Measurements from ENCODE around the gene TMEM95. TPM values are rescaled to one million over a fixed set of nuclear protein-coding genes. Genes with fewer than 3 reads are reported as not detected.
A peak's percentile ranks its signal among the peaks of the same experiment; 100 is the strongest.

Gene TMEM95
- total RNA-seq, 3 donors from 2014 or later, result not detected

DNA sequence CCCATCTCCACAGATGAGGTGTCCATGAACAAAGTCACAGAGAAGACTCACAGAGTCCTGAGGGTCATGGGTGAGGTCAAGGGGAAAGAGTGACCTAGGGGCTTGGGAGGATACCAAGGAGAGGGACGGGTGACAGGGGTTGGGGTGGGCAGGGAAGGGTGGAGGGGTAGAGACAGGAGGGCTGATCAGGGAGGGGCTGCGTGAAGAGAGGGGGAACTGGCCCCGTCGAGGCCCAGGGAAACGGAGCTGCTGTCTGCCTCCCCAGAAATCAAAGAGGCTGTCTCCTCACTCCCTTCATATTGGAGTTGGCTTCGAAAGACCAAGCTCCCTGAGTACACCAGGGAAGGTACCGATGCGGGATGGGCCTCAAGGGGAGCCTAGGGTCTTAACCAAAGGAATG is 617 bp downstream of the TMEM95 start:
- Histone ChIP-seq H3K9me3 (no peaks in the 10 kb centered on the region), H3K4me1 (peaks cover 0 to 12% of the 10 kb centered on the region in 2 donors), H3K36me3 (no peaks in the 10 kb centered on the region), H3K4me3 (no peak overlapping the region), H3K27me3 (no peaks in the 10 kb centered on the region), H3K27ac (peak overlapping the region; percentile 60 to 74)
- DNase-seq (ENCODE audit: low spot score in 2 of 2), result no peak
- intact Hi-C loops (cut with DNase I; ENCODE audit: low total_unique reads), result loop anchor here (10.0 kb wide), 1 partner anchor 79 kb away; the partner anchor contains the start of genes FGF11 and TMEM102
- no peak for TF ChIP-seq POLR2A (IDR thresholded peaks at IDR 0.05)

DNA sequence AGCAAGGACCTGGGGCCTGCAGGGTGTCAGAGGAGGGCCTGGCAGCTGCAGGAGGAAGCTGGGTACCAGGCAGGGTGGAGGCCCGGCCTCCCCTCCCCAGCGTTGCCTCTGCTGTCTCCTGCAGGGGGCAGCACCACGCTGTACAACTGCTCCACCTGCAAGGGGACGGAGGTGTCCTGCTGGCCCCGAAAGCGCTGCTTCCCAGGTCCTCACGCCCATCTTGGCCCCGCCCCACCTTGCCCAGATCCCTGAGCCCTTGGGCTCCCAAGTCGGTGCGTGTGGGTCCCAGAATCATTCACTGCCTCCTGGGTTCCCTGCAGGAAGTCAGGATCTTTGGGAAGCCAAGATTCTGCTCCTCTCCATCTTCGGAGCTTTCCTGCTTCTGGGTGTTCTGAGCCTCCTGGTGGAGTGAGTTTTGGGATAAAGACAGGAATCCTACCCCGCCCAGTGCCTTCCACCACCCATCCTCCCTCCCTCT is 1.2 kb downstream of the TMEM95 start:
- Histone ChIP-seq H3K4me1 (peaks cover 0 to 12% of the 10 kb centered on the region in 2 donors), H3K27ac (peak overlapping the region; percentile 60 to 74), H3K9me3 (no peaks in the 10 kb centered on the region), H3K36me3 (no peaks in the 10 kb centered on the region), H3K4me3 (peak overlapping the region in 2 of 3 donors; percentile 3 to 54), H3K27me3 (no peaks in the 10 kb centered on the region)
- TF ChIP-seq, protein P1, sequence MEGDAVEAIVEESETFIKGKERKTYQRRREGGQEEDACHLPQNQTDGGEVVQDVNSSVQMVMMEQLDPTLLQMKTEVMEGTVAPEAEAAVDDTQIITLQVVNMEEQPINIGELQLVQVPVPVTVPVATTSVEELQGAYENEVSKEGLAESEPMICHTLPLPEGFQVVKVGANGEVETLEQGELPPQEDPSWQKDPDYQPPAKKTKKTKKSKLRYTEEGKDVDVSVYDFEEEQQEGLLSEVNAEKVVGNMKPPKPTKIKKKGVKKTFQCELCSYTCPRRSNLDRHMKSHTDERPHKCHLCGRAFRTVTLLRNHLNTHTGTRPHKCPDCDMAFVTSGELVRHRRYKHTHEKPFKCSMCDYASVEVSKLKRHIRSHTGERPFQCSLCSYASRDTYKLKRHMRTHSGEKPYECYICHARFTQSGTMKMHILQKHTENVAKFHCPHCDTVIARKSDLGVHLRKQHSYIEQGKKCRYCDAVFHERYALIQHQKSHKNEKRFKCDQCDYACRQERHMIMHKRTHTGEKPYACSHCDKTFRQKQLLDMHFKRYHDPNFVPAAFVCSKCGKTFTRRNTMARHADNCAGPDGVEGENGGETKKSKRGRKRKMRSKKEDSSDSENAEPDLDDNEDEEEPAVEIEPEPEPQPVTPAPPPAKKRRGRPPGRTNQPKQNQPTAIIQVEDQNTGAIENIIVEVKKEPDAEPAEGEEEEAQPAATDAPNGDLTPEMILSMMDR (IDR thresholded peaks at IDR 0.05), result peak; percentile 81 to 91 (median 90)
- TF ChIP-seq POLR2A (IDR thresholded peaks at IDR 0.05) (no peak), POLR2AphosphoS5 (IDR thresholded peaks at IDR 0.05) (peak in 1 of 3 donors; percentile 23)
- DNase-seq (ENCODE audit: low spot score in 2 of 2), result peak; percentile 69 to 85
- intact Hi-C loops (cut with DNase I; ENCODE audit: low total_unique reads), result loop anchor here (10.0 kb wide), 1 partner anchor 79 kb away; the partner anchor contains the start of genes FGF11 and TMEM102

DNA sequence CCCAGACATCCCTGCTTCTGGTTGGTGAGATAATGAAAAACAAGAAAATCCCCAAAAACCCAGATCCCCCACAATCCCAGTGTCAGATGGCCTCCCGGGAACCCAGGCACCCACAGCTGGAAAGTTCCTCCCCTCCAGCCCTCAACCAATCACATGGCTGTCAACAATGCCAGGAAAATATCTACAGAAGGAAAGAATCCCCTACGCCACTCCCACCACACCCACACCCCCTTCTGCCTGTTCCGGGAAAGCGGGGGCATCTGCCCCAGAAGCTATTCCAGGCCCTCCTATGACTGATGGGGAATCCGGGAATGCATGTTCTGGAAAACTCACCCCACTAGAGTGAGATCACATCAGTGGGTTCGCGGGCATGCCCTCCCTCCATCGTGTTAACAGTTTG is 1.8 kb downstream of the TMEM95 start:
- Histone ChIP-seq H3K4me1 (peaks cover 0 to 12% of the 10 kb centered on the region in 2 donors), H3K36me3 (no peaks in the 10 kb centered on the region), H3K4me3 (peak overlapping the region in 1 of 3 donors; percentile 54), H3K9me3 (no peaks in the 10 kb centered on the region), H3K27me3 (no peaks in the 10 kb centered on the region), H3K27ac (peak overlapping the region in 1 of 2 donors; percentile 74)
- no peak for TF ChIP-seq POLR2A (IDR thresholded peaks at IDR 0.05)
- TF ChIP-seq, protein P1 (IDR thresholded peaks at IDR 0.05), result no peak
- peak in 1 of 3 donors; percentile 42 for TF ChIP-seq POLR2AphosphoS5 (IDR thresholded peaks at IDR 0.05)
- intact Hi-C loops (cut with DNase I; ENCODE audit: low total_unique reads), result loop anchor here (10.0 kb wide), 1 partner anchor 78 kb away; the partner anchor contains the start of genes FGF11 and TMEM102
- DNase-seq (ENCODE audit: low spot score in 2 of 2), result no peak

DNA sequence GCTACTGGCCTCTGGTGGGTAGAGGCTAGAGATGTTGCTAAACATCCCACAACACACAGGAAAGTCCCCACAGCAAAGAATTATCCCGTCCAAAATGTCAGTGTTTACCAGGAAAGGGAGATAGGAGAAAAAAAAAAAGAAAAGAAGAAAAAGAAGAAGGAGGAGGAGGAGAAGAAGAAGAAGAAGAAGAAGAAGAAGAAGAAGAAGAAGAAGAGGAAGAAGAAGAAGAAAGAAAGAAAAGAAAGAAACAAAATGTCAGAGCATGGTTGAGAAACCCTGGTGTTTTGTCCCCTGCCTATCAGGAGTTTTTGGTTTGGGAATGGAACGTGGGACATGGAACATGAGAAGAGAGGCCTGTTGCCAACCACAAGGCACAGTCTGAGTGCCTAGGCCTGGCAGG is 2.4 kb downstream of the TMEM95 start:
- intact Hi-C loops (cut with DNase I; ENCODE audit: low total_unique reads), result loop anchor here (10.0 kb wide), 1 partner anchor 77 kb away; the partner anchor contains the start of genes FGF11 and TMEM102
- no peak for TF ChIP-seq POLR2AphosphoS5 (IDR thresholded peaks at IDR 0.05)
- no peak for TF ChIP-seq POLR2A (IDR thresholded peaks at IDR 0.05)
- TF ChIP-seq, protein P1 (IDR thresholded peaks at IDR 0.05), result no peak

DNA sequence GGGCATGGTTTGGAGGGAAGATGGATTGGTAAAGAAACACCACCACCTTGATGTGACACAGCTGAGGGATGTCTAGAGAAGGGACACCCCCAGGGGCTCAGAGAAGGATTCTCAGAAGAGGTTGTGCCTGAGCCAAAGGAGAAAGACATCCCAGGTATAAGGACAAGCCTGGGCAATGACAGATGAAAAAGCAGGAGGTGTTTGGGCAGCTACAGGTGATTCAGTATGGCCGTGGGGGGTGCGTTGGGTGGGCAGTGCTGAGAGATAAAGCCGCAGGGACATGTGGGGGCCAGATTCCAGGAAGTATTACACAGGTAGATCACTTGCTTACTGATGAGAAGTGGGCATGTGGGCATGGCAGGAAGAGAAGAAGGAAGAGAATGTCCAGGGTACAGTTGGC is 7.0 kb downstream of the TMEM95 start:
- Histone ChIP-seq H3K27me3 (no peaks in the 10 kb centered on the region), H3K36me3 (no peaks in the 10 kb centered on the region), H3K9me3 (no peaks in the 10 kb centered on the region), H3K4me1 (no peaks in the 10 kb centered on the region), H3K4me3 (no peak overlapping the region), H3K27ac (no peak overlapping the region)
- no peak for TF ChIP-seq POLR2A (IDR thresholded peaks at IDR 0.05)
- no peak for TF ChIP-seq POLR2AphosphoS5 (IDR thresholded peaks at IDR 0.05)
- TF ChIP-seq, protein P1 (IDR thresholded peaks at IDR 0.05), result no peak
- intact Hi-C loops (cut with DNase I; ENCODE audit: low total_unique reads), result no loop called here
- DNase-seq (ENCODE audit: low spot score in 2 of 2), result no peak

More for the DNA sequence above, 2.4 kb downstream of the TMEM95 start:
- H3K4me3 ChIP-seq, result no peak overlapping the region
- H3K9me3 ChIP-seq, result no peaks in the 10 kb centered on the region
- DNase-seq (ENCODE audit: low spot score in 2 of 2), result no peak
- H3K4me1 ChIP-seq, result peaks cover 0 to 12% of the 10 kb centered on the region in 2 donors
- no peaks in the 10 kb centered on the region for H3K36me3 ChIP-seq
- no peaks in the 10 kb centered on the region for H3K27me3 ChIP-seq
- H3K27ac ChIP-seq, result peak overlapping the region in 1 of 2 donors; percentile 80
